Left renal pelvis (tissue), 4 donors: ENCODE measurements around the gene RAPGEF5. TPM values are rescaled to one million over a fixed set of nuclear protein-coding genes. Genes with fewer than 3 reads are reported as not detected.

ENCODE experiments used
- DNase-seq, 4 donors: peaks; one replicate each; pipeline ENCODE4 v3.0.0-alpha.2; 2013; ENCODE audit warnings: low read depth in 4 of 4, low spot score in 3 of 4
- polyA plus RNA-seq, 4 donors: library from polyadenylated mRNA; unstranded; fragments of 120-200 nt; gene quantifications; one replicate each; pipeline ENCODE4 v1.2.1, GENCODE V29; 2013; ENCODE audit not compliant: insufficient read length in 4 of 4

The RAPGEF5 gene
- polyA plus RNA-seq, 4 donors: 33.6 to 39.6 (median 37.5) TPM

GRCh38 chr7:22275661-22276060, 81.3 kb downstream of the RAPGEF5 start:
- DNase-seq: no peak

GRCh38 chr7:22271311-22271710, 85.6 kb downstream of the RAPGEF5 start:
- DNase-seq: no peak

DNA sequence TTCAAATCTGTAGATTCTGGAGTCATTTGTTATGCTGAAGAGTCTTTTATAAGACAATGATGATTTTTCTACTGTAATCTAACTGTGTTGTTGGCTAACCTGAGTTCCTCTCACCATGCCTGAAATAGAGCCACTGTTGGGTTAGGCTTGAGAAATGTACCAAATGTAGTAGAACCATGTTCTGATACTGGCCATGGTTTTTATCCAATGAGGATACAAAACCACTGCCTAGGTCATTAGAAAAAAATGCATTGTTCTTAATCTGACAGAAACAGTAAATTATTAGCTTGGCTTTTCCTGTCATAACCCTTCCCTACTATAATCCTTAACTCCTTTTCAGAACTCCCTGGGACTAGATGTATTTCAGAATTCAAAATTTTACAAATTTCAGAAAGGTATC, 86.6 kb downstream of the RAPGEF5 start:
- DNase-seq: no peak

GRCh38 chr7:22269963-22270362, 87.0 kb downstream of the RAPGEF5 start:
- no peak for DNase-seq

GRCh38 chr7:22268884-22269421, 88.0 kb downstream of the RAPGEF5 start:
- DNase-seq: no peak

GRCh38 chr7:22267930-22268615, 88.9 kb downstream of the RAPGEF5 start:
- DNase-seq: no peak

- no peak for DNase-seq
These were observed 94.4 kb downstream of the RAPGEF5 start for GRCh38 chr7:22262538-22262937.

DNA sequence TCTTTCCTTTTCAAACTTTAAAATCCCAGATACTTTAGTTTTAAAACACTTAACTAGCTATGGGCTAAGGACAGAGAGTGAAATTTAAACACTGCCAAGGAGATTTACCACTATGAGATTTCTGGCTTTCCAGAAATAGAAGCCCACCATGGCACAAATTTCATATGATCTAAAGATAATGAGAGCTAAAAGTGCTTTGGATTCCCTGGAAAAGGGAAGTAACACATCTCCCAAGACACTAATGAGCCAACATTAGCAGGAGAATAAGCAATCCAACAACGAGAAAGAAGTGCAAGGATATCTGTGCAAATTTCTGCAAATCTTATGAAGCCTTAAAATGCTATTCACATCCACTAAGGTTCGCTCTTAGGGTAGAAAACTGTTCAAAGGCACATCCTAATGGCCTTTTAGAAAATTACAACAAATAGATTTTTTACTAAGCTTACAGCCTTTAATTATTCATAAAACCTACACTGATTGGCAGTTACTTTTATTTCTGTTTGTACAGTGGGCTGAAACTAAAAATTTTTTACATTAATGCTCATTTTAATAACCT, 100.3 kb downstream of the RAPGEF5 start:
- no peak for DNase-seq

DNA sequence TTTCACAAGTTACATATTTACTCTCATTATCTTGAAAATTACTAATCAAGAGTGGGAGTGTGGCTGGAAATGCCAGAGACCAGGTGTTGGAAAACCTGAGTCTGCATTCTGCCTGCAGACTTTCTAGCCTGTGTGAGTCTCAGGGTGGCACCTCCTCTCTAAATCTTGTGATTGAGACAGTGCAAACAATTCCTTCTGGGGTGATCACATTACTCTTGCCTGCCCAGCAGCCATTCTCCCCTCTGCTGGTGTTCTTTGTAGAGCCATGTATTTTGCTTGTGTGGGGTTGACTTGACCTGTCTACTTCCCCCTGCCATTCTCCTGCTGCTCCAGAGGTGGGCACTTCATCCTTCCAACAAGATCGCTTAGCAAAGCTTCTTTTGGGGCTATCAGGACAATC, 101.1 kb downstream of the RAPGEF5 start:
- DNase-seq: no peak

DNA sequence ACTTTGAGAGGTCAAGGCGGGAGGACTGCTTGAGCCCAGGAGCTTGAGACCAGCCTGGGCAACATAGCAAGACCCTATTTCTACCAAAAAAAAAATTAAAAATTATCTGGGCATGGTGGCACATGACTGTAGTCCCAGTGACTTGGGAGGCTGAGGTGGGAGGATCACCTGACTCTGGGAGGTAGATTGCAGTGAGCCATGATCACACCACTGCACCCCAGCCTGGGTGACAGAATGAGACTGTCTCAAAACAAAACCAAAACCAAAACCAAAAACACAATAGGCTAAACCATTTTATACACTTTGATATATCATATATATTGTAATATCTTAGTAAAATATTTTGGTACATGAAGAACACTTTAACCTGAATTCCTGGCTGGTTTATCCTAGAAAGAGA, 101.6 kb downstream of the RAPGEF5 start:
- DNase-seq: no peak

GRCh38 chr7:22252936-22253536, 103.9 kb downstream of the RAPGEF5 start:
- DNase-seq: no peak

- no peak for DNase-seq
These were observed 104.9 kb downstream of the RAPGEF5 start for GRCh38 chr7:22252016-22252415.

DNA sequence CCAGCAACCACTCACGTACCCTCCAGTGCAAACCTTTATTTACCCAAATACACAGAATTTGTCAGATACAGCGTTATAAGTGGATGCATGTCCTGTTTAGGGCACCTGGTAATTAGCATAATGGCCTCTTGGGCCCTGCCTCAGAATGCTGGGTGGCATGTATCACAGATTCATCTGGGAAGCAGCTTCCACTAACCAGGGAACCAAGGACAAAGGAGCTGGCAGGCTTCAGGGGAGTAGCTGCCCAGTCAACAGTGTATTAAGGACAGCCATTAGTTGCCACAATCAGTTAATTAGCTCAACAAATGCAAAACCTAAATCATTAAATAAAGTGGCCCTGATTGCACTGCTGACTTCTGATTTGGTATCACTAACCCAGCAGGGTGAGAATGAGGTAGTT, 105.7 kb downstream of the RAPGEF5 start:
- no peak for DNase-seq

DNA sequence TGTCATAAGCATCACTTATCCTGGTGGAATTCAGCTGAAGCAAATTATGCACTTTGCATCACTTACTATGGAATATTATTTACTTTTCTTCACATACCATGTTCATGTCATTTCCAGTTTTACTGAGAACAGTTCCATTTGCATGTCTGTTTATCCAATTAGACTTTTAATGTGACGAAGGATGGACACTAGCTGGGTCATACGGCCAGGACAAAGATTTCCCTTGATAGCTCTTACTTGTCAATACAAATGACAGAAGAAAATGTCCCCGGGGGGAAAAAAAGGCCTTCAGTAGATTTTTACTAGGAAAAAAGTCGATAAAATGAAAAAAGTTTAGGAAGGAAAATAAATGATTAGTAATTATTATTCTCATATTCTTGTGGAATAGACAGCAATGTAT, 106.6 kb downstream of the RAPGEF5 start:
- DNase-seq: no peak

DNA sequence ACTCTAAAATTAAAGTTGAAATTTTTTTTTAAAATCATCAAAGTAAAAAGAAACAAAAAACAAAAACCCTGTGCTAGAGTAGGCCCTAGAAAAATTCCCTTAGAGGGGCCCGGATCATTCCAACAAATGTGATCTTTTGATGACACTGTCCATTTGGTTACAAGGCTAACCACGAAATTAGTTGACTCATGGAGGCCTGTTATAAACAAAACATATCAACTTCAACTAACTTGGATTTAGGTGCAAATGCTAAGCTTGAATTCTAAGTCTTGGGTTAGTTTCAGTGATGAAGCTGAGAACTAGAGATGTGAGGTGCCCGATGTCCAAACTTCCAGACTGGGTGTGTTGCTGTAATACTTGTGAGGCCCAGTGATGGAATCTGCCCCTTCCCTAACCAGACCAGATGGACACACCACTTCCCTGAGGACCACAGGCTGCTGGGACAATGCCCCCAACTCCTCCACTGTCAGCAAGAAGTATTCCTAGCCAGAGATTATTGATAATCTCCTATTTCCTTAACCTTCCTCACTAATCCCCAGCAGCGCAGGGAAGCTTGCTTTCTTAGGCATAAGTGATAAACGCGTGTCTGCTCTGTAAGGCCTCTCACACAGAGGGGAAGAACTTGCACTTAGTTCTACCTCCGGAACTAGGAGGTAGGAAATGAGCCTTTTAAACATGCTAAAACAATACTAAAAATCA, 108.7 kb downstream of the RAPGEF5 start:
- no peak for DNase-seq

DNA sequence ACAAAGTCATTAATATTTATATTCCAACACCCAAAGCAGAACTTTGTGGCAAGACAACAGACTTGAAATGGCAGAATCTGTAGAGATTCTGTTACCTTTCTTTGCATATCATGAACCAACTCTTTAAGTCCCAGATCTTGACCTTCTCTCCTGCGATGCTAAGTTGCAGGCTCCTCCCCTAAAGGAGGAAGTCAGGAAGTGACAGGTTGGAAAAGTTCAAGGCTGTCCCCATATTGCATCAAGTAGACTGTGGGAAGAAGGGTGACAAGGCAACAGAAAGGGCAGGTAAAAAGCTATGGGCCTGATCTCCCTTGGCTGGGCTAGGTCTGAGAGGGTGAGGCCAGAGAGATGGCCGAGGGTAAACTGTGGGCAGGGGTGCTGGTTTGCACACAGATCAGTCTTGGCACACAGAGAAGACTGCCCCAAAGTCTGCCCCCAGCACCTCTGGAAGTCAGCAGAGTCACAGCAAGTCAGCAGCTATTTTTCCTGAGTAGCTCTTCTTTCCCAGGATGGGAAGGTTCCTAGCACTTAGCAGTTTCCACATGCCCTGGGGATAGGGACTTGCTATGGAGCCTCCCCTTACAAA, 115.1 kb downstream of the RAPGEF5 start:
- no peak for DNase-seq

GRCh38 chr7:22240904-22241571, 115.9 kb downstream of the RAPGEF5 start:
- no peak for DNase-seq

GRCh38 chr7:22238354-22239311, 118.3 kb downstream of the RAPGEF5 start:
- no peak for DNase-seq

DNA sequence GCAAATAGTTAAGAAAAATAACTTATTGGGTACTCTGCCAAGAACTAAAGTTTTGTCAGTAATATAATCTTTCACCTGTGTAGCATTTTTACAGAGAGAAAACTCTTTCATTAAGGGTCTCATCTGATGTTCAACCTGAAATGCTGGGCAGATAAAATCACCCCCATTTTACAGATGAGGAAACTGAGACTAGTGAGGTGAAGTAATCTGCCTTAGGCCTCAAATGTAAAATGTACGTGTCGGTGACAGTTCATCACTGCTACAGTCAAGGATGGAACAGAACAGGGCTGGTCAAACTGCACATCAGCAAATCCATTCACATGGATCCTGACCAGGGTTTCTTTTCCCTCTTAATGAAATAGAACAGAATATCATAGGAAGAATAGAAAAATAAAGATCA, 121.8 kb downstream of the RAPGEF5 start:
- DNase-seq: no peak
